ENCODE results near the gene SLC17A7. TPM values are rescaled to one million over a fixed set of nuclear protein-coding genes. Genes with fewer than 3 reads are reported as not detected.
"Not testable (repeated sequence)": the region's sequence is repeated elsewhere in the genome, so short reads cannot be mapped to it uniquely, and the experiment has no call there.

The SLC17A7 gene
- total RNA-seq, 1 experiment from 2014 or later = 1.2 TPM

- in situ Hi-C loops (cut with HindIII; ENCODE audit: low pct_unique_long_range_greater_than_20kb, low sequenced_read_pairs) = no loop called here
Measured at GRCh38 chr19:49453013-49453756, 11.9 kb upstream of the SLC17A7 start, which contains the start of gene ALDH16A1. ALDH16A1 (plus strand) TSS chr19:49453225; CDS start chr19:49453332, 107 bp downstream.

GRCh38 chr19:49451430-49452181 lies 10.3 kb upstream of the SLC17A7 start, which contains the start of gene PIH1D1:
PIH1D1 (minus strand) TSS chr19:49451814; CDS start chr19:49451574, 240 bp downstream.
- in situ Hi-C loops (cut with HindIII; ENCODE audit: low pct_unique_long_range_greater_than_20kb, low sequenced_read_pairs) = no loop called here

More at GRCh38 chr19:49453013-49453756, 11.9 kb upstream of the SLC17A7 start, which contains the start of gene ALDH16A1:
- peak; percentile 97 for DNase-seq (ENCODE audit: low read depth, low spot score)

GRCh38 chr19:49450405-49450804 lies 9.1 kb upstream of the SLC17A7 start:
- in situ Hi-C loops (cut with HindIII; ENCODE audit: low pct_unique_long_range_greater_than_20kb, low sequenced_read_pairs) = no loop called here
- DNase-seq (ENCODE audit: low read depth, low spot score) = no peak

More at GRCh38 chr19:49451430-49452181, 10.3 kb upstream of the SLC17A7 start, which contains the start of gene PIH1D1:
- peak; percentile 99 for DNase-seq (ENCODE audit: low read depth, low spot score)

- no peak for DNase-seq (ENCODE audit: low read depth, low spot score)
- in situ Hi-C loops (cut with HindIII; ENCODE audit: low pct_unique_long_range_greater_than_20kb, low sequenced_read_pairs) = no loop called here
Measured at GRCh38 chr19:49448432-49448786, 7.1 kb upstream of the SLC17A7 start.

GRCh38 chr19:49447485-49448431 lies 6.4 kb upstream of the SLC17A7 start:
- in situ Hi-C loops (cut with HindIII; ENCODE audit: low pct_unique_long_range_greater_than_20kb, low sequenced_read_pairs) = no loop called here
- DNase-seq (ENCODE audit: low read depth, low spot score) = peak; percentile 76

- in situ Hi-C loops (cut with HindIII; ENCODE audit: low pct_unique_long_range_greater_than_20kb, low sequenced_read_pairs) = no loop called here
- DNase-seq (ENCODE audit: low read depth, low spot score) = no peak
Measured at GRCh38 chr19:49445997-49446396, 4.7 kb upstream of the SLC17A7 start.

- DNase-seq (ENCODE audit: low read depth, low spot score); in situ Hi-C loops (cut with HindIII; ENCODE audit: low pct_unique_long_range_greater_than_20kb, low sequenced_read_pairs): not testable (repeated sequence)
Measured at GRCh38 chr19:49444100-49444700, 2.9 kb upstream of the SLC17A7 start.

GRCh38 chr19:49443366-49444099 lies 2.2 kb upstream of the SLC17A7 start:
- in situ Hi-C loops (cut with HindIII; ENCODE audit: low pct_unique_long_range_greater_than_20kb, low sequenced_read_pairs) = no loop called here
- DNase-seq (ENCODE audit: low read depth, low spot score) = peak; percentile 93

- in situ Hi-C loops (cut with HindIII; ENCODE audit: low pct_unique_long_range_greater_than_20kb, low sequenced_read_pairs) = no loop called here
- DNase-seq (ENCODE audit: low read depth, low spot score) = peak; percentile 92
Measured at GRCh38 chr19:49442771-49443365, 1.5 kb upstream of the SLC17A7 start.

GRCh38 chr19:49442354-49442753 lies 1.0 kb upstream of the SLC17A7 start:
- DNase-seq (ENCODE audit: low read depth, low spot score) = peak; percentile 62

GRCh38 chr19:49441960-49442350 lies 628 bp upstream of the SLC17A7 start:
- in situ Hi-C loops (cut with HindIII; ENCODE audit: low pct_unique_long_range_greater_than_20kb, low sequenced_read_pairs) = no loop called here
- DNase-seq (ENCODE audit: low read depth, low spot score) = no peak

More at GRCh38 chr19:49442354-49442753, 1.0 kb upstream of the SLC17A7 start:
- in situ Hi-C loops (cut with HindIII; ENCODE audit: low pct_unique_long_range_greater_than_20kb, low sequenced_read_pairs) = no loop called here

GRCh38 chr19:49440439-49441209 lies 703 bp downstream of the SLC17A7 start:
- no peak for DNase-seq (ENCODE audit: low read depth, low spot score)
- in situ Hi-C loops (cut with HindIII; ENCODE audit: low pct_unique_long_range_greater_than_20kb, low sequenced_read_pairs) = no loop called here

- no peak for DNase-seq (ENCODE audit: low read depth, low spot score)
- in situ Hi-C loops (cut with HindIII; ENCODE audit: low pct_unique_long_range_greater_than_20kb, low sequenced_read_pairs) = no loop called here
Measured at GRCh38 chr19:49439836-49440235, 1.5 kb downstream of the SLC17A7 start.

- DNase-seq (ENCODE audit: low read depth, low spot score) = no peak
- in situ Hi-C loops (cut with HindIII; ENCODE audit: low pct_unique_long_range_greater_than_20kb, low sequenced_read_pairs) = no loop called here
Measured at GRCh38 chr19:49438261-49438660, 3.1 kb downstream of the SLC17A7 start.

- no peak for DNase-seq (ENCODE audit: low read depth, low spot score)
- in situ Hi-C loops (cut with HindIII; ENCODE audit: low pct_unique_long_range_greater_than_20kb, low sequenced_read_pairs) = no loop called here
Measured at GRCh38 chr19:49437231-49437630, 4.1 kb downstream of the SLC17A7 start.
